Glutamatergic neuron (in vitro differentiated cells): ENCODE results near the gene ZNF12. TPM values are rescaled to one million over a fixed set of nuclear protein-coding genes. Genes with fewer than 3 reads are reported as not detected.
A peak's percentile ranks its signal among the peaks of the same experiment; 100 is the strongest.
"Not testable (repeated sequence)": the region's sequence is repeated elsewhere in the genome, so short reads cannot be mapped to it uniquely, and the experiment has no call there.

Experiments
- DNase-seq: peaks from one replicate; pipeline ENCODE4 v3.0.0; 2022
- H3K27ac Mint-ChIP-seq: one replicate; pipeline ENCODE4 v1.8.0; 2020; ENCODE audit warnings: mild to moderate bottlenecking, mixed read lengths, inconsistent platforms; ENCODE audit not compliant: unreplicated experiment
- H3K27me3 Mint-ChIP-seq: one replicate; pipeline ENCODE4 v1.8.0; 2020; ENCODE audit warnings: mild to moderate bottlenecking, moderate library complexity, mixed read lengths, inconsistent platforms; ENCODE audit not compliant: unreplicated experiment
- H3K36me3 Mint-ChIP-seq: one replicate; pipeline ENCODE4 v1.8.0; 2020; ENCODE audit warnings: mild to moderate bottlenecking, mixed read lengths, inconsistent platforms; ENCODE audit not compliant: unreplicated experiment
- H3K4me1 Mint-ChIP-seq: one replicate; pipeline ENCODE4 v1.8.0; 2020; ENCODE audit warnings: mild to moderate bottlenecking, low read depth, mixed read lengths, inconsistent platforms; ENCODE audit not compliant: unreplicated experiment
- H3K4me3 Mint-ChIP-seq: one replicate; pipeline ENCODE4 v1.8.0; 2020; ENCODE audit warnings: mild to moderate bottlenecking, mixed read lengths, inconsistent platforms; ENCODE audit not compliant: unreplicated experiment
- H3K9me3 Mint-ChIP-seq: one replicate; pipeline ENCODE4 v1.8.0; 2020; ENCODE audit warnings: mild to moderate bottlenecking, moderate library complexity, mixed read lengths, inconsistent platforms; ENCODE audit not compliant: unreplicated experiment
- long read RNA-seq: library from polyadenylated mRNA; unstranded; transcript quantifications from one replicate; pipeline ENCODE4 v2.0.0, GENCODE V29; 2020; ENCODE audit not compliant: unreplicated experiment
- total RNA-seq: library from RNA; stranded (reverse); fragmentation: NEBNext Ultra II Directional; extraction: Animal tissue kit (Norgen Biotek cat#: 25700); gene quantifications from one replicate; pipeline ENCODE4 v1.2.1, GENCODE V29; 2021; ENCODE audit not compliant: unreplicated experiment
- TF ChIP-seq, protein P1 (sequence below): fragments of 200-600 bp; sonication (generic); IDR thresholded peaks from one replicate; pipeline ENCODE4 v1.5.0; 2021; ENCODE audit not compliant: partially characterized antibody, unreplicated experiment

The ZNF12 gene
- total RNA-seq, result 19.6 TPM
- long read RNA-seq, result 0 reads

DNA sequence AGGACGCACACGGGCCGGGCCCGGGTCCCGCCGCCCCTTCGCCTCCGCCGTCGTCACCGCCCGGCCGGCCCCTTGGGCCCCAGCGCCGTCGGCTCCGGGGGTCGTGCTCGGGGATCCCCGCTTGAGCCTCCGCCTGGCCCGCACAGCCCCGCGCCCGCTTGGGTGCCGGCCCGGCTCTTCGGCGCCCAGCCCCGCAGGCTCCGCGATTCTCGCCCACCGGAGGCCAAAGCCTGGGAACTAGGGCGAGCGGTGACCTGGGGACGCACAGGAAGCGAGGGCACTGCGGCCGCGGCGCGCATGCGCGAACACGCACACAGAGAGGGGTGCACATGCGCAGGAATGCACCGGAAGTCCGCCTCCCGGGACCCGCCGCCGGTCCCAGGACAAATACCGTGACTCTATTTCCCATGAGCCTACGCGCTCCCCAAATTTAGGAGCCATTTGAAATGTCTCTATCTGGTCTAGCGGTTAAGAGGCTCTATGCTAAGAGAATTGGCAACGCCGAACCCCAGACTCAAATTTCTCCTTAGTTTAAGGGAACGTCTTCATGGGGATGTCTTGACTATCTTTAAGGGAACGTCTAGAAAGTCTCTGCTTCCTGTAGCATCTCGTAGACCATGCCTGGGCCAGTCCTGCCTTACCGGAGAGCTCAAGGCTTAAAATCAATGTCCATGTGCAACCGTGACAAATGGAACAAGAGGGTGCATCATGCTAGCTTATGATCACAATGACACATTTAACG lies at the start of gene ZNF12:
TSS of gene ZNF12 (minus strand) at position 282 of the 742 bp plus-strand sequence. CDS start 1,774 bp downstream, outside the sequence.
- H3K4me1 Mint-ChIP-seq, result peaks cover 14% of the 10 kb centered on the region
- H3K27ac Mint-ChIP-seq, result peak within 1 kb of the TSS; percentile 82
- H3K36me3 Mint-ChIP-seq, result peaks cover 21% of the 10 kb centered on the region
- H3K9me3 Mint-ChIP-seq, result peaks cover 8% of the 10 kb centered on the region
- H3K27me3 Mint-ChIP-seq, result peaks cover 8% of the 10 kb centered on the region
- peak; percentile 97 for DNase-seq
- TF ChIP-seq, protein P1, sequence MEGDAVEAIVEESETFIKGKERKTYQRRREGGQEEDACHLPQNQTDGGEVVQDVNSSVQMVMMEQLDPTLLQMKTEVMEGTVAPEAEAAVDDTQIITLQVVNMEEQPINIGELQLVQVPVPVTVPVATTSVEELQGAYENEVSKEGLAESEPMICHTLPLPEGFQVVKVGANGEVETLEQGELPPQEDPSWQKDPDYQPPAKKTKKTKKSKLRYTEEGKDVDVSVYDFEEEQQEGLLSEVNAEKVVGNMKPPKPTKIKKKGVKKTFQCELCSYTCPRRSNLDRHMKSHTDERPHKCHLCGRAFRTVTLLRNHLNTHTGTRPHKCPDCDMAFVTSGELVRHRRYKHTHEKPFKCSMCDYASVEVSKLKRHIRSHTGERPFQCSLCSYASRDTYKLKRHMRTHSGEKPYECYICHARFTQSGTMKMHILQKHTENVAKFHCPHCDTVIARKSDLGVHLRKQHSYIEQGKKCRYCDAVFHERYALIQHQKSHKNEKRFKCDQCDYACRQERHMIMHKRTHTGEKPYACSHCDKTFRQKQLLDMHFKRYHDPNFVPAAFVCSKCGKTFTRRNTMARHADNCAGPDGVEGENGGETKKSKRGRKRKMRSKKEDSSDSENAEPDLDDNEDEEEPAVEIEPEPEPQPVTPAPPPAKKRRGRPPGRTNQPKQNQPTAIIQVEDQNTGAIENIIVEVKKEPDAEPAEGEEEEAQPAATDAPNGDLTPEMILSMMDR, result no peak
- peak within 1 kb of the TSS; percentile 96 for H3K4me3 Mint-ChIP-seq

DNA sequence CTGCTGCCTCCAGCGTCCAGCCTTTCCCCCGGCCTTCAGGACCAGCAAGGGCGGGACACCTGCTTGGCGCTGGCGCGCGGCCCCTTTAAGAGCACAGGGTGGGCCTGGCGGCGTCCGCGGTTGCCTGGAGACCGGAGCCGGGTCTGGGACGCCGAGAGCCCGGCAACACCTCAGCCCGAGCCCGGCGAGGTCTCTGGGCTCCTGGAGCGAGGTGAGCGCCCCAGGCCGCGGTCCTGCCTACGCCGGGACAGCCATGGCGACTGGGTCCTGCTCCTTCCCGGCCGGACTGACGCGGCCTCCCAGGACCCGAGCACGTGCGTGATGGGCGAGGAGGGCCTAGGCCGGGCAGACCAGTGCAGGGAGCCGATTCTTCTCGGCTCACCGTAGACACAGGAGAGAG lies 47.2 kb upstream of the ZNF12 start, which contains the start of gene RSPH10B2:
TSS of gene RSPH10B2 (plus strand) at position 140 of the 400 bp plus-strand sequence. CDS start 3,575 bp downstream, outside the sequence.
- H3K36me3 Mint-ChIP-seq, H3K4me1 Mint-ChIP-seq, H3K27me3 Mint-ChIP-seq, H3K4me3 Mint-ChIP-seq, H3K27ac Mint-ChIP-seq, H3K9me3 Mint-ChIP-seq, DNase-seq: not testable (repeated sequence)

- not testable (repeated sequence) for H3K4me3 Mint-ChIP-seq, H3K27ac Mint-ChIP-seq
These were observed 43.4 kb upstream of the ZNF12 start for GRCh38 chr7:6750173-6750572.

GRCh38 chr7:6749335-6749734 lies 42.6 kb upstream of the ZNF12 start:
- not testable (repeated sequence) for H3K27ac Mint-ChIP-seq, H3K4me3 Mint-ChIP-seq, H3K4me1 Mint-ChIP-seq, H3K27me3 Mint-ChIP-seq, DNase-seq, H3K36me3 Mint-ChIP-seq, H3K9me3 Mint-ChIP-seq

More at GRCh38 chr7:6750173-6750572, 43.4 kb upstream of the ZNF12 start:
- DNase-seq, H3K9me3 Mint-ChIP-seq, H3K4me1 Mint-ChIP-seq, H3K36me3 Mint-ChIP-seq, H3K27me3 Mint-ChIP-seq: not testable (repeated sequence)

- H3K36me3 Mint-ChIP-seq, H3K9me3 Mint-ChIP-seq, H3K27me3 Mint-ChIP-seq, H3K4me3 Mint-ChIP-seq, H3K27ac Mint-ChIP-seq, H3K4me1 Mint-ChIP-seq, DNase-seq: not testable (repeated sequence)
These were observed 37.8 kb upstream of the ZNF12 start for GRCh38 chr7:6744410-6745100.

GRCh38 chr7:6738415-6738814 lies 31.7 kb upstream of the ZNF12 start:
- not testable (repeated sequence) for H3K27me3 Mint-ChIP-seq, H3K9me3 Mint-ChIP-seq, H3K4me1 Mint-ChIP-seq, H3K4me3 Mint-ChIP-seq, DNase-seq, H3K27ac Mint-ChIP-seq, H3K36me3 Mint-ChIP-seq

DNA sequence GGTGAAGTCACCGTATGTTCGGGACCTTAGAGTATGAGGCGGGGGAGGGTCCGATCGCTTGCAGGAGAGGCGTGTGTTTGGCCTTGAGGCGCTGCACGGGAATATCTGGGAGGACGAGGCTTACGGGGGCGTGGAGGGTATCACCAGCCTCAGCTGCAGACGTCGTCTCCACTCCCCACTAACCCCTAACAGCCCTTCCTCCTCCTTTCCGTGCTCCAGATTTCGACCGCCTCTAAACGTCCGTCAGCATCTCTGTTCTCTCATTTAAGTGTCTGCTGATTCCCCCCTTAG lies 23.5 kb upstream of the ZNF12 start:
- TF ChIP-seq, protein P1, result no peak
- H3K9me3 Mint-ChIP-seq, result no peaks in the 10 kb centered on the region
- peak overlapping the region; percentile 94 for H3K4me3 Mint-ChIP-seq
- no peaks in the 10 kb centered on the region for H3K27me3 Mint-ChIP-seq
- peaks cover 5% of the 10 kb centered on the region for H3K4me1 Mint-ChIP-seq
- no peak for DNase-seq
- H3K27ac Mint-ChIP-seq, result peak overlapping the region; percentile 73
- H3K36me3 Mint-ChIP-seq, result no peaks in the 10 kb centered on the region
